A549 (cell line): Measurements from ENCODE around the gene NRXN2. TPM values are rescaled to one million over a fixed set of nuclear protein-coding genes. Genes with fewer than 3 reads are reported as not detected.

Source experiments
- ATAC-seq, 2 experiments: fragments of 200-7000 bp in 1 of 2; fragments of >200 bp in 1 of 2; cut with Nextera tagmentation in 1 of 2; cut with Tn5 transposase in 1 of 2; 3 replicates each; pipeline versions ENCODE4 v1.8.0 to v1.9.1; 2018 to 2020; ENCODE audit warnings: mild to moderate bottlenecking in 1 of 2, moderate library complexity in 1 of 2
- CTCF ChIA-PET: fragments of 300-600 bp; sonication (Branson Sonifier 250); formaldehyde crosslinking; extraction: SDS; loops from one replicate; lab custom pipeline; 2021; ENCODE audit warnings: antibody characterized with exemption, inconsistent platforms; lab: Yijun Ruan, JAX
- POLR2A ChIA-PET: fragments of 350-600 bp; formaldehyde crosslinking; extraction: SDS; loops from one replicate; lab custom pipeline; 2021; ENCODE audit warnings: antibody characterized with exemption, inconsistent platforms; lab: Yijun Ruan, JAX
- DNase-seq, 2 experiments: peaks; one replicate each; pipeline versions ENCODE4 v3.0.0 to v3.0.0-alpha.2; 2011 to 2016; ENCODE audit warnings: low read depth in 1 of 2, low spot score in 1 of 2
- FAIRE-seq: peaks from 2 replicates; lab custom pipeline; 2011; peaks lifted over from hg19 to GRCh38; lab: Jason Lieb, UNC
- H3K27ac ChIP-seq, 2 experiments: fragments of >200 bp; sonication (Bioruptor Twin); formaldehyde crosslinking; 3 replicates each; pipeline ENCODE4 v1.5.1; 2016 to 2017
- H3K4me1 ChIP-seq: fragments of >200 bp; sonication (Bioruptor Twin); formaldehyde crosslinking; 3 replicates; pipeline ENCODE4 v1.6.1; 2016
- H3K4me2 ChIP-seq: fragments of >200 bp; sonication (Bioruptor Twin); formaldehyde crosslinking; 3 replicates; pipeline ENCODE4 v1.6.1; 2016
- H3K4me3 ChIP-seq: fragments of >200 bp; sonication (Bioruptor Twin); formaldehyde crosslinking; 3 replicates; pipeline ENCODE4 v1.5.1; 2016
- H3K9me3 ChIP-seq: fragments of >200 bp; sonication (Bioruptor Twin); formaldehyde crosslinking; 3 replicates; pipeline ENCODE4 v1.6.1; 2016
- CBX8 ChIP-seq: fragments of 200-600 bp; sonication (generic); IDR thresholded peaks from 2 replicates; pipeline ENCODE4 v1.6.1; 2016
- CHD4 ChIP-seq: fragments of 200-600 bp; sonication (generic); IDR thresholded peaks from 2 replicates; pipeline ENCODE4 v1.6.1; 2016; ENCODE audit warnings: antibody characterized with exemption, mild to moderate bottlenecking, borderline replicate concordance
- EHF ChIP-seq: fragments of 250-450 bp; sonication (Bioruptor Pico); IDR thresholded peaks from 2 replicates; pipeline ENCODE4 v1.5.0; 2020; ENCODE audit warnings: mild to moderate bottlenecking
- EHMT2 ChIP-seq: fragments of 200-600 bp; sonication (generic); IDR thresholded peaks from 2 replicates; pipeline ENCODE4 v1.6.1; 2016; ENCODE audit warnings: antibody characterized with exemption, low read depth, mild to moderate bottlenecking, moderate library complexity
- EP300 ChIP-seq, 2 experiments: fragments of >200 bp; sonication (Bioruptor Twin); formaldehyde crosslinking; IDR thresholded peaks; 2 replicates in 1 of 2; 3 replicates in 1 of 2; pipeline ENCODE4 v1.6.1; 2016 to 2017
- HDAC2 ChIP-seq: fragments of 200-600 bp; sonication (generic); IDR thresholded peaks from 2 replicates; pipeline ENCODE4 v1.6.1; 2016
- JUN ChIP-seq, 2 experiments: fragments of >200 bp; sonication (Bioruptor Twin); formaldehyde crosslinking; IDR thresholded peaks; 2 replicates in 1 of 2; 3 replicates in 1 of 2; pipeline ENCODE4 v1.6.1; 2016 to 2017
- KDM1A ChIP-seq: fragments of 200-600 bp; sonication (generic); IDR thresholded peaks from 2 replicates; pipeline ENCODE4 v1.6.1; 2016; ENCODE audit warnings: low read depth, mild to moderate bottlenecking
- MAZ ChIP-seq: fragments of 150-350 bp; IDR thresholded peaks from 2 replicates; pipeline ENCODE4 v1.6.1; 2014; ENCODE audit warnings: antibody characterized with exemption, low read depth, low read length, borderline replicate concordance
- MYC ChIP-seq: IDR thresholded peaks from 2 replicates; pipeline ENCODE4 v1.6.1; 2012; ENCODE audit warnings: mild to moderate bottlenecking, inconsistent platforms, low read length, improper control_type of control experiment, borderline replicate concordance
- NR3C1 ChIP-seq: fragments of >200 bp; sonication (Bioruptor Twin); formaldehyde crosslinking; IDR thresholded peaks from 3 replicates; pipeline ENCODE4 v1.6.1; 2017
- PHF8 ChIP-seq: fragments of 200-600 bp; sonication (generic); IDR thresholded peaks from 2 replicates; pipeline ENCODE4 v1.6.1; 2016; ENCODE audit warnings: low read depth, mild to moderate bottlenecking, antibody characterized with exemption, moderate library complexity, borderline replicate concordance
- POLR2A ChIP-seq: IDR thresholded peaks from 2 replicates; pipeline ENCODE4 v1.6.1; 2012; ENCODE audit warnings: mild to moderate bottlenecking, low read length
- POLR2AphosphoS2 ChIP-seq: conservative IDR thresholded peaks from 2 replicates; pipeline ENCODE4 v1.6.1; 2012; ENCODE audit warnings: low read length, improper control_type of control experiment, inconsistent platforms
- RARB ChIP-seq: fragments of 250-450 bp; sonication (Bioruptor Pico); IDR thresholded peaks from 2 replicates; pipeline ENCODE4 v1.8.0; 2021; ENCODE audit warnings: mild to moderate bottlenecking, moderate library complexity
- RCOR1 ChIP-seq: fragments of 150-350 bp; IDR thresholded peaks from 2 replicates; pipeline ENCODE4 v1.6.1; 2014; ENCODE audit warnings: antibody characterized with exemption, low read length, low read depth
- RFX5 ChIP-seq: fragments of 450-650 bp; IDR thresholded peaks from 2 replicates; pipeline ENCODE4 v1.7.1; 2014; ENCODE audit warnings: antibody characterized with exemption, mild to moderate bottlenecking, moderate library complexity
- RNF2 ChIP-seq: fragments of 200-600 bp; sonication (generic); IDR thresholded peaks from 2 replicates; pipeline ENCODE4 v1.6.1; 2016; ENCODE audit warnings: low read depth, mild to moderate bottlenecking, antibody characterized with exemption, moderate library complexity, borderline replicate concordance
- SREBF2 ChIP-seq: fragments of 450-650 bp; IDR thresholded peaks from 2 replicates; pipeline ENCODE4 v1.6.1; 2014; ENCODE audit warnings: mild to moderate bottlenecking, moderate library complexity
- TFCP2L1 ChIP-seq: fragments of 250-450 bp; sonication (Bioruptor Pico); IDR thresholded peaks from 2 replicates; pipeline ENCODE4 v1.5.0; 2021; ENCODE audit warnings: mild to moderate bottlenecking
- ZNF302 ChIP-seq: fragments of 250-450 bp; sonication (Bioruptor Pico); IDR thresholded peaks from 2 replicates; pipeline ENCODE4 v1.9.0; 2021; ENCODE audit warnings: inconsistent platforms, mild to moderate bottlenecking, moderate library complexity
- WGBS: methylation state at CpG from one replicate; pipeline ENCODE4 v1.1.6; 2017; ENCODE audit errors: missing lambda C conversion rate; 5-methylcytosine and 5-hydroxymethylcytosine counted together
- polyA plus RNA-seq, 4 experiments: library from polyadenylated mRNA; depleted of rRNA in 3 of 4; stranded (reverse); fragments of >200 nt; fragmentation: RNase III in 1 of 4; extraction: RNeasy Plus Mini Kit Qiagen cat#74134 plus additional on column Dnase treatment in 1 of 4; gene quantifications; 2 replicates in 3 of 4; 3 replicates in 1 of 4; pipeline ENCODE4 v1.2.3, GENCODE V29; 2011 to 2017
- TF ChIP-seq, protein P1 (sequence below): IDR thresholded peaks from 2 replicates; pipeline ENCODE4 v1.6.1; 2012
- TF ChIP-seq, protein P2 (sequence below): fragments of 200-600 bp; sonication (generic); IDR thresholded peaks from 2 replicates; pipeline ENCODE4 v1.6.1; 2016; ENCODE audit warnings: antibody characterized with exemption, mild to moderate bottlenecking, moderate library complexity

The NRXN2 gene
- polyA plus RNA-seq, 2 of the 4 experiments (the other 2 are of a cell fraction), result 0.04 TPM; not detected in 1

DNA sequence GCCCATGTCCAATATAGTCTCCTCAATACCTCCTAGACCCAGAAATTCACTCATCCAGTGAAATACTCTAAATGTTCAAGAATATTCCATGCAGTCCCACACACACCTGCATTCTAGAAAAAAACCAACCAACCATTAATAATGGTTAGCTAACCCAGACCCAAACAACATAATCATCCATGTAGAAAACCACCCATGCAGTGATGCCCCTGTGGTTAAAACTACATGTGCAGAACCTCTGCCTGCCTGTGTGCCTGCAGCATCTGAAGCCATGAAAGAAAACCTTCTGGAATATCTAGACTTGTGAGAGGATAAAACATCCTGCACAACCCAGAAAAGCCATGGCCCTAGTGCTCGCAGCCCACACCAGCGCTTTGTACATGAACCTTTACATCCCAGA is 84.2 kb downstream of the NRXN2 start:
- CTCF ChIA-PET, result interaction anchor here (0.8 to 2.8 kb wide), 3 partner anchors 13 to 189 kb away, joined by 3 to 33 read pairs (median 6); no protein-coding TSS in a partner anchor
- WGBS, result 86% methylated on average over 2 of the region's 2 CpGs
- peaks cover 11% of the 10 kb centered on the region; the same call in 1 of the 3 replicates for H3K4me1 ChIP-seq
- no peaks in the 10 kb centered on the region for H3K9me3 ChIP-seq
- no peak for TF ChIP-seq EHF (CRISPR knock-in tag)
- TF ChIP-seq RCOR1, result no peak
- TF ChIP-seq CBX8, result no peak
- TF ChIP-seq RNF2, result no peak
- no peak for TF ChIP-seq SREBF2
- TF ChIP-seq POLR2A, result no peak
- no peak for TF ChIP-seq MYC
- no peak for TF ChIP-seq RARB (CRISPR knock-in tag)
- TF ChIP-seq NR3C1, result no peak
- no peak for TF ChIP-seq TFCP2L1
- no peak for TF ChIP-seq EHMT2
- no peak for TF ChIP-seq POLR2AphosphoS2
- TF ChIP-seq, all 56 proteins: peak for 0
- FAIRE-seq, result no peak
- ATAC-seq, result no peak
- no peak for DNase-seq
- no peak overlapping the region for H3K4me3 ChIP-seq
- POLR2A ChIA-PET, result no interaction called here
- no peak overlapping the region for H3K27ac ChIP-seq
- no peak overlapping the region for H3K4me2 ChIP-seq

DNA sequence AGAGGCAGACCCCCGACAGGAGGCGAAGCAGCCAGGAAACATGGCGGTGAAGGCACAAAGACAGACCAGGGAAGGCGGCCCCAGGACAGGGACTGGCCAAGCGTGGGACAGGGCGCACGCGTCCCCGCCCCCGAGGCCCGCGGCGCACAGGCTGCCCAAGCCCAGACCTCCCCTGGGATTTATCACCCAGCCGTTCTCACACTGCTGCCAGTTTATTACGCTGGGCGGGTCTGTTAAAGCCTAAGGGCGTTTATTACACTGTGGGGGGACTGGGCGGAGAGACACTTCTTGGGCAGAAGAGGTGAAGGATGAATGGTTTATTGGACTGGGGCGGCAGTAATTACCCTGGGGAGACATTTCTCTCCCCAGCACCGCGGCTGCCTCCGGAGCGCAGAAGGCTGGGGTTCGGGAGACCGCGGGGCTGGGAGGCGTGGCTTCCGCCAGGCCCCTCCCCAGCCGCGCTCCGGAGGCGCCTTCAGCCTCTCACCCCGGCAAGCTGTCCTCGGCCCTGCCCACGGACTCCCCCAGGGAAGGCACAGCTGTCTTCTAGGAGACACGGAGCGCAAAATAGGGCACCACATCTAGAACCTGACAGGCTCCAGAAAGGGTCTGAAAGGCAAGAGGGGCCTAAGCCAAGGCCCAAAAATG is 84.9 kb downstream of the NRXN2 start:
- ChIA-PET POLR2A (no interaction called here), CTCF (interaction anchor here (2.8 kb wide), 1 partner anchor 13 kb away, joined by 33 read pairs; no protein-coding TSS in a partner anchor)
- H3K4me3 ChIP-seq, result no peak overlapping the region
- FAIRE-seq, result no peak
- H3K4me1 ChIP-seq, result peaks cover 6% of the 10 kb centered on the region; the same call in 1 of the 3 replicates
- TF ChIP-seq EP300 (IDR thresholded peaks at IDR 0.05), result no peak
- no peak for TF ChIP-seq JUN (IDR thresholded peaks at IDR 0.05)
- TF ChIP-seq MAZ, result no peak
- TF ChIP-seq CHD4, result no peak
- no peak for TF ChIP-seq KDM1A
- TF ChIP-seq POLR2AphosphoS2, result no peak
- TF ChIP-seq, protein P1, sequence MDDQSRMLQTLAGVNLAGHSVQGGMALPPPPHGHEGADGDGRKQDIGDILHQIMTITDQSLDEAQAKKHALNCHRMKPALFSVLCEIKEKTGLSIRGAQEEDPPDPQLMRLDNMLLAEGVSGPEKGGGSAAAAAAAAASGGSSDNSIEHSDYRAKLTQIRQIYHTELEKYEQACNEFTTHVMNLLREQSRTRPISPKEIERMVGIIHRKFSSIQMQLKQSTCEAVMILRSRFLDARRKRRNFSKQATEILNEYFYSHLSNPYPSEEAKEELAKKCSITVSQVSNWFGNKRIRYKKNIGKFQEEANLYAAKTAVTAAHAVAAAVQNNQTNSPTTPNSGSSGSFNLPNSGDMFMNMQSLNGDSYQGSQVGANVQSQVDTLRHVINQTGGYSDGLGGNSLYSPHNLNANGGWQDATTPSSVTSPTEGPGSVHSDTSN, result no peak
- no peak for TF ChIP-seq RFX5
- TF ChIP-seq ZNF302 (CRISPR knock-in tag), result no peak
- no peak for TF ChIP-seq PHF8
- TF ChIP-seq HDAC2, result no peak
- H3K4me2 ChIP-seq, result no peak overlapping the region
- DNase-seq, result no peak
- no peaks in the 10 kb centered on the region for H3K9me3 ChIP-seq
- 74% methylated on average over 37 of the region's 37 CpGs for WGBS
- no peak for ATAC-seq
- no peak overlapping the region for H3K27ac ChIP-seq

DNA sequence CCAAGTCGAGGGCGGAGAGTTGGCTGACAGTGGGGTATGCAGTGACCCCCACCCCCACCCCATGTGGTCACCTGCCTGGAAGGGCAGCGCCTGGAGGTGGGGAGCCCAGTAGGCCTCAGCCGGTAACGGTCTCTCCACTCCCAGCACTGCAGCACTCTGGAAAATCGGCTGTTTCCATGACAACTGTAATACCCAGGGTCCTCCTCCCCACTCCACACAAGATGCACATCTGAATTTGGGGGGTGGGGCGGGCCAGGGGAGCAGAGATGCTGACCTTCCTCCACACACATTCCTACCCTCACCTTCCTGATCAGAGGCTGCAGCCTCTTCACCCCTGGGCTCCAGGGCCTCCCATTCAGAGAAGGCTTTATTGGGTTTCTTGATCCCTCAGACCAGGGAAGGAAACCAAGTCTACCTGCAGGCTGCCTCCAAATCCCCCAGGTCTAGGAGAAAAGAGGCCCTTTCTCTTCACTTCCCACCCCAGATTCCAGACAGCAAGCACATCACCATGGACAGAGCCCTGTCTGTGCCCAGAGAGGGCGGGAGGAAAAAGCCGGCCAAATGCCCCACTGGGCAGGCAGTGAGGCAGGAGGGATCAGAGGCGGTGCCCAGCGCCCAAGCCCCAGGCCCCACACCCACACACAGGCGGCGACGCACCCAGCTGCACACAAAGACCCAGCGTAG is 85.5 kb downstream of the NRXN2 start:
- no peak for ATAC-seq
- no peak overlapping the region for H3K4me2 ChIP-seq
- H3K4me1 ChIP-seq, result no peaks in the 10 kb centered on the region
- ChIA-PET CTCF (interaction anchor here (9.8 kb wide), 1 partner anchor 13 kb away, joined by 80 read pairs; no protein-coding TSS in a partner anchor), POLR2A (no interaction called here)
- TF ChIP-seq RFX5 (no peak), RNF2 (no peak), NR3C1 (no peak)
- TF ChIP-seq, protein P2, sequence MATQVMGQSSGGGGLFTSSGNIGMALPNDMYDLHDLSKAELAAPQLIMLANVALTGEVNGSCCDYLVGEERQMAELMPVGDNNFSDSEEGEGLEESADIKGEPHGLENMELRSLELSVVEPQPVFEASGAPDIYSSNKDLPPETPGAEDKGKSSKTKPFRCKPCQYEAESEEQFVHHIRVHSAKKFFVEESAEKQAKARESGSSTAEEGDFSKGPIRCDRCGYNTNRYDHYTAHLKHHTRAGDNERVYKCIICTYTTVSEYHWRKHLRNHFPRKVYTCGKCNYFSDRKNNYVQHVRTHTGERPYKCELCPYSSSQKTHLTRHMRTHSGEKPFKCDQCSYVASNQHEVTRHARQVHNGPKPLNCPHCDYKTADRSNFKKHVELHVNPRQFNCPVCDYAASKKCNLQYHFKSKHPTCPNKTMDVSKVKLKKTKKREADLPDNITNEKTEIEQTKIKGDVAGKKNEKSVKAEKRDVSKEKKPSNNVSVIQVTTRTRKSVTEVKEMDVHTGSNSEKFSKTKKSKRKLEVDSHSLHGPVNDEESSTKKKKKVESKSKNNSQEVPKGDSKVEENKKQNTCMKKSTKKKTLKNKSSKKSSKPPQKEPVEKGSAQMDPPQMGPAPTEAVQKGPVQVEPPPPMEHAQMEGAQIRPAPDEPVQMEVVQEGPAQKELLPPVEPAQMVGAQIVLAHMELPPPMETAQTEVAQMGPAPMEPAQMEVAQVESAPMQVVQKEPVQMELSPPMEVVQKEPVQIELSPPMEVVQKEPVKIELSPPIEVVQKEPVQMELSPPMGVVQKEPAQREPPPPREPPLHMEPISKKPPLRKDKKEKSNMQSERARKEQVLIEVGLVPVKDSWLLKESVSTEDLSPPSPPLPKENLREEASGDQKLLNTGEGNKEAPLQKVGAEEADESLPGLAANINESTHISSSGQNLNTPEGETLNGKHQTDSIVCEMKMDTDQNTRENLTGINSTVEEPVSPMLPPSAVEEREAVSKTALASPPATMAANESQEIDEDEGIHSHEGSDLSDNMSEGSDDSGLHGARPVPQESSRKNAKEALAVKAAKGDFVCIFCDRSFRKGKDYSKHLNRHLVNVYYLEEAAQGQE, result 0 out of 2 replicates have a peak, but pooled peaks have one; percentile 39
- no peak overlapping the region for H3K4me3 ChIP-seq
- no peak for FAIRE-seq
- no peak for DNase-seq
- H3K9me3 ChIP-seq, result no peaks in the 10 kb centered on the region
- 66% methylated on average over 7 of the region's 15 CpGs for WGBS
- no peak overlapping the region for H3K27ac ChIP-seq
